OCI-LY7 (cell line): ENCODE measurements around the gene CFAP157.

ENCODE experiments used
- CTCF ChIP-seq: fragments of 200-600 bp; sonication (generic); conservative IDR thresholded peaks from 2 replicates; pipeline ENCODE4 v1.5.1; 2014; ENCODE audit warnings: mild to moderate bottlenecking, antibody characterized with exemption, low read length, moderate library complexity, mixed read lengths
- EZH2phosphoT487 ChIP-seq: fragments of 200-600 bp; sonication (generic); IDR thresholded peaks from 2 replicates; pipeline ENCODE4 v1.6.1; 2018; ENCODE audit warnings: low read depth, borderline replicate concordance, mild to moderate bottlenecking, mixed run types, antibody characterized with exemption, low read length, moderate library complexity, mixed read lengths

- TF ChIP-seq CTCF (no peak), EZH2phosphoT487 (no peak)
These were observed 17.3 kb upstream of the CFAP157 start for GRCh38 chr9:127689329-127690000.
